Measurements from ENCODE around the gene PDK2. TPM values are rescaled to one million over a fixed set of nuclear protein-coding genes. Genes with fewer than 3 reads are reported as not detected.
A peak's percentile ranks its signal among the peaks of the same experiment; 100 is the strongest.

Gene PDK2
- total and polyA plus RNA-seq, 10 of the 15 experiments (the other 5 are each of a cell fraction or from before 2014, with no cell fraction given), result 0.98 to 22.6 (median 12.3) TPM

- TF ChIP-seq REST (IDR thresholded peaks at IDR 0.05; ENCODE audit: low read depth, low read length), result no peak
- no peak for TF ChIP-seq E2F4 (IDR thresholded peaks at IDR 0.05; ENCODE audit: low read depth, low read length)
- no peak for TF ChIP-seq SRF (IDR thresholded peaks at IDR 0.05; ENCODE audit: low read depth in 2 of 2, low read length in 2 of 2)
- TF ChIP-seq GATAD2B (conservative IDR thresholded peaks at IDR 0.05; ENCODE audit: low read depth), result no peak; the same call in 1 of the 2 replicates
- TF ChIP-seq TARDBP (IDR thresholded peaks at IDR 0.05; ENCODE audit: borderline replicate concordance), result no peak
- 0 out of 2 replicates have a peak, but pooled peaks have one; percentile 25 for TF ChIP-seq RB1 (IDR thresholded peaks at IDR 0.05; ENCODE audit: borderline replicate concordance)
- no peak for TF ChIP-seq RBBP5 (conservative IDR thresholded peaks at IDR 0.05)
- peak; percentile 74 for TF ChIP-seq NKRF (conservative IDR thresholded peaks at IDR 0.05)
- TF ChIP-seq PAX8 (IDR thresholded peaks at IDR 0.05), result no peak
- TF ChIP-seq ETV6 (conservative IDR thresholded peaks at IDR 0.05 in 1 of 2, IDR thresholded peaks at IDR 0.05 in 1 of 2; ENCODE audit: borderline replicate concordance in 1 of 2, low read depth in 1 of 2), result no peak
- TF ChIP-seq TAF1 (IDR thresholded peaks at IDR 0.05; ENCODE audit: borderline replicate concordance, low read depth, low read length), result no peak
- no peak for TF ChIP-seq BRCA1 (IDR thresholded peaks at IDR 0.05; ENCODE audit: low read depth, low read length)
- no peak for TF ChIP-seq ATF3 (IDR thresholded peaks at IDR 0.05; ENCODE audit: borderline replicate concordance, extremely low read depth, low read depth, low read length)
- TF ChIP-seq IKZF1 (conservative IDR thresholded peaks at IDR 0.05), result peak; percentile 74
- no peak for TF ChIP-seq SMAD5 (IDR thresholded peaks at IDR 0.05; ENCODE audit: low read depth)
- TF ChIP-seq CHD4 (IDR thresholded peaks at IDR 0.05), result no peak
- TF ChIP-seq MLLT1 (IDR thresholded peaks at IDR 0.05), result no peak
- no peak for TF ChIP-seq E4F1 (IDR thresholded peaks at IDR 0.05; ENCODE audit: borderline replicate concordance, partially characterized antibody)
Measured at GRCh38 chr17:50056217-50056960, 38.8 kb upstream of the PDK2 start (continued).
